HG03175 (cell line): Measurements from ENCODE around the gene SAFB2.
"Not testable (repeated sequence)": the region's sequence is repeated elsewhere in the genome, so short reads cannot be mapped to it uniquely, and the experiment has no call there.

ENCODE experiments used
- ATAC-seq: cut with Tn5 transposase; IDR thresholded peaks from one replicate; pipeline ENCODE4 v1.9.1; 2021; ENCODE audit warnings: mild to moderate bottlenecking, moderate library complexity; ENCODE audit not compliant: unreplicated experiment

Gene SAFB2

DNA sequence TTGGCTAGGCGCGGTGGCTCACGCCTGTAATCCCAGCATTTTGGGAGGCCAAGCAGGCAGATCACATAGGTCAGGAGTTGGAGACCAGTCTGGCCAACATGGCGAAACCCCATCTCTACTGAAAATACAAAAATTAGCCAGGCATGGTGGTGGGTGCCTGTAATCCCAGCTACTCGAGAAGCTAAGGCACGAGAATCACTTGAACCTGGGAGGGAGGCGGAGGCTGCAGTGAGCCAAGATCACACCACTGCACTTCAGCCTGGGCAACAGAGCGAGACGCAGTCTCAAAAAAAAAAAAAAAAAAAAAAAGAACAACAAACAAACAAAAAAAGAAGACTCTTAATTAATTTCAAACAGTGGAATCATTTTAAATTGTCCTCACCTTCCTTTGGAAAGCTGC lies 13.8 kb downstream of the SAFB2 start:
- ATAC-seq, result not testable (repeated sequence)

DNA sequence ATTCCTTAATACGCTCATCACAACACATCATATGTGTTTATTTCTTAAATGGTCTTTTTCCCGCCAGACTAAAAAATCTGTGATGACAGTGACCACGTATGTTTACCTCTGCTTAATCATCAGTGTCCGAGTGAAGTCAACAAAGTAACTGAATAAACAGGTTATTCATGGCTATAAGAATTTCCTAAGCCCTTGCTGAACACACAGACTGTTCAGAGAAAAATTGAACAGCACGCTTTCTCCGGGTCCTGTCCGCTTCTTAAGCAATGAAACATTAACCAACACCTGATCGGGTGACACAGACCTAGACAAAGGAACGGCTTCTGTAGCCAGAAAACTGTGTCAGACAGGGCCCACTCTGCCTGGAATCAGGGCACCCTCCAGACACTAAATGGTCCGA lies 14.3 kb downstream of the SAFB2 start:
- no peak for ATAC-seq

DNA sequence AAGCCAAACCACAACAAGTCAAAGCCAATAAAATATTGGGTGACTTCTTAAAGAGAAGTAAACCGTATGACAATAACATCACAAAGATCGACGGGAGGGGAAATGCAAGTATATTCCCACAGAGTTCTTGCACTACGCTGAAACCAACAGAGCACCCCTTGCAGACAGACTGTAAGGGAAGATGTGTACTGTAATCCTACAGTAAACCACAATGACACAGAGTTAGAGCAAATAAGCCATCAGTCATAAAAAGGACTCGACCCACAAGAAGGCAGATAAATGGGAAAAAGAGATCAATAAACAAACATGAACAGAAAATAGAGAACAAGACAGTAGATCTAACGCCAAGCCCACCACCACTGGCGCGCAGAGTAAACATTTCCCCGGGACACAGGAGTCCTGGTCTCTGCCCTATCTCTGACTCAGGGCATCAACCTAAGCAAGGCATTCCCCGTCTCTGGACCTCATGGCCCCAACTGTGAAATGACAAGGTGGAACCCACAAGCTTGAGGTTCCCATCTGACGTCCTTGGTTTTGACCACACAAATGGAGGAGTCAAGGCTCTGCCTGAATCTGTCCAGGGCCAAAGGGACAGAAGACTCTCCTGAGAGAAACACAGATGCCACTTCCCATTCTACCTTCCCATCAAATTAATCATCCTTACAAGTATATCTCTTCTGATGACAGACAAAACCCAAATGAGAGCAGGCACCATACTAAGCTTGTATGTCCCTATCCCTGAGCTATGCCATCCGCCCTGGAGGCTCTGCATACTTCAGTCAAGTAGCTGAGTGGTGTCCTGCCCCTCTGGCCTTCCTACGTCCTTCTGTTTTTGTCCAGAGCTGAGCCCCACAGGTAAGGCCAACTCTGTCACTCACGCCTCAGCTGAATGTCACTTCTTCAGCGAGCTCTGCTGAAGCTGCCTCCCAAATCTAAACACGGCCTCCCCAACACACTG lies 15.0 kb downstream of the SAFB2 start:
- ATAC-seq, result no peak

DNA sequence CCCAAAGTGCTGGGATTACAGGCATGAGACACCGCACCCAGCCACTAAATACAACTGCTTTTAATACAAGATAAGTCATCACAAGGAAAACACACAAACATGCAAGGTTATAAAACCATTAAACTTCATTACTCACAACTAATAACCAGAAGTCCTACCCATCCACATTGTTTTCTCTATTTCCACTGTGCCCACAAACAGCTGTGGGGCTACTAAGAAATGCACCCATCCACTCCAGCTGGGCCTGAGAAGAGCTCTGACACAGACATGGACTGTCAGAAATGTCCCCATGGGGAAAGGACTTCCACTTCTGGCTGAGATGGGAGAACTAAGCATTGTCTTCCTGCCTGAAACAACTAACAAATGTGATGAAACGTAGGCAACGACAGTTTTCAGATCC lies 17.2 kb downstream of the SAFB2 start:
- ATAC-seq, result no peak

DNA sequence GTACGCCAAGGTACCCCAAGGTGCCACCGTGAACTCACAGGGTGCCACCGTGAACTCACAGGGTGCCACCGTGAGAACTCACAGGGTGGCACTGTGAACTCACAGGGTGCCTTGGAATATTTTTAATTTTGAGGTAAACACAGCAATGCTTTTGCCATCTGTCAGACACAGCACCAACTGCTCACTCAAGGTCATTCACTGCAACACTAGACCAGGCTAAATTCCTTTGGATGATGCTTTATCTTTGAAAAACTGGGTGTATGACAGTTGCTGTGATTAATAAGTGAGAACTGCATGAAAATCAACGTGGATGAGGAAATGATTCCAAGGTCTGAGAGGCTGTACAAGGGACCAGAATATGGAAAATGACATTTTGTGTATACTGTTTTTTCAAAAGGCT lies 18.9 kb downstream of the SAFB2 start:
- no peak for ATAC-seq

DNA sequence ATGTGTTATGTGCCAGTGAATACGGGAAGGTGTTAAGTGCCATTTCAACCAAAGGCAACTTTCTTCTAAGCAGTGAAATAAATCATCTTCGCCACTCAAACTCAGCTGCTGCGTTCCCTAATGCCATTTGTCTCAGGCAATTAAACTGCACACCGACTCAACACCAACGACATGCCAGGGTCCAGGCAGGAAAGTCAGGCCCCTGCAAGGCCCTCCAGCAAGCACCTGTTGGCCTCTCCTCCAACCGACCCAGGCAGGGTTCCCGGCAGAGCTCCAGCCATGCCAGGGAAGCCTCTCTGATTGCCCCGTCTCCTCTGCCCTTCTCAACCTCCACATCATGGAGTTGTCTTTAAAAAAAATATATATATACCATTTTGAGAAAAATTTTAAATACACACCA lies 21.8 kb downstream of the SAFB2 start:
- no peak for ATAC-seq

DNA sequence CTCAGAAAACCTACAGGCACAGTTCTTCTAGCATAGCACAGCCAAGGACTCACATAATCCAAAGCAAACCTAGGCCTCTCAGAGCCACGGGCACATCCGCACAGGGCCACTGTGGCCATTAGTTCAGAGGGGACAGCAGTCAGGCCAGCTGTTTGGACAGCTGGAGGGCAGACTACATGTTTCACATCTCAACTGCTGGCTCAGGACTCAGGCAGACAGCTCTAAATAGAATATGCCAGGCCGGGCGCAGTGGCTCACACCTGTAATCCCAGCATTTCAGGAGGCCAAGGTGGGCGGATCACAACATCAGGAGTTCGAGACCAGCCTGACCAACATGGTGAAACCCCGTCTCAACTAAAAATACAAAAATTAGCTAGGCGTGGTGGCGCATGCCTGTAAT lies 26.8 kb downstream of the SAFB2 start:
- no peak for ATAC-seq

DNA sequence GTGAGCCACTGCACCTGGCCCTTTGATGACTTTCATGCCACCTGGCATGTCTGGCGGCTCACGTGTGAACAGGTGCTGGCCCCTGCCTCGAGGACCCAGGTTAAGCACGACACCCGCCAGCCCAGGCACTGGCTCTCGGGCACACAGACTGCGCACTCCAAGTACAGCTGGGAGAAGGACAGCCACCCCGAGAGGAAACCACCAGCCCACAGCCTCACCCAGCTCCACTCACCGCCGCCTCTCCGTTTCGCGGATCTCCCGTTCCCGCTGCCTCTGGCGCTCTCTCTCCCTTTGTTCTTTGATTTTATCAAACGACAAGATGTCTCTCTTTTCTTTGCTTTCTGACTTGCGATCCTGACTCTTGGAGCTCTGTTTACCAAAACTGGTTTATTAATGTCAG lies 27.4 kb downstream of the SAFB2 start:
- no peak for ATAC-seq

DNA sequence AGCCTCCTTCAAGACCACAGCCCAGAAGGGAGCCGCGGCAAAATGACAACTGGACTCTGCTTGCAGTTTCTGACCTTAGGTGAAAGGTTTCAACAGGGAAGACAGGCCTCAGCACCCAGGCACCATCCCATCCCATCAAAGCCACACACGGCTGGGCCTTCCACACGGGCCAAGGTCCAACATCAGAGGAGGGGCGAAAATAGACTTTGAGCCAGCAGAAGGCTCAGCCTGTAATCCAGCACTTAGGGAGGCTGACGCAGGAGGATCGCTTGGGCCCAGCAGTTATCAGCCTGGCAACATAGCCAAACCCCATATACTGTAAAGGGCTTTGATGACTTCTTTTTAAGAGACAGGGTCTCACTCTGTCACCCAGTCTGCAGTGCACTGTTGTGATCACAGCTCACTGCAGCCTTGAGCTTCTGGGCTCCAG lies 28.0 kb downstream of the SAFB2 start:
- no peak for ATAC-seq

DNA sequence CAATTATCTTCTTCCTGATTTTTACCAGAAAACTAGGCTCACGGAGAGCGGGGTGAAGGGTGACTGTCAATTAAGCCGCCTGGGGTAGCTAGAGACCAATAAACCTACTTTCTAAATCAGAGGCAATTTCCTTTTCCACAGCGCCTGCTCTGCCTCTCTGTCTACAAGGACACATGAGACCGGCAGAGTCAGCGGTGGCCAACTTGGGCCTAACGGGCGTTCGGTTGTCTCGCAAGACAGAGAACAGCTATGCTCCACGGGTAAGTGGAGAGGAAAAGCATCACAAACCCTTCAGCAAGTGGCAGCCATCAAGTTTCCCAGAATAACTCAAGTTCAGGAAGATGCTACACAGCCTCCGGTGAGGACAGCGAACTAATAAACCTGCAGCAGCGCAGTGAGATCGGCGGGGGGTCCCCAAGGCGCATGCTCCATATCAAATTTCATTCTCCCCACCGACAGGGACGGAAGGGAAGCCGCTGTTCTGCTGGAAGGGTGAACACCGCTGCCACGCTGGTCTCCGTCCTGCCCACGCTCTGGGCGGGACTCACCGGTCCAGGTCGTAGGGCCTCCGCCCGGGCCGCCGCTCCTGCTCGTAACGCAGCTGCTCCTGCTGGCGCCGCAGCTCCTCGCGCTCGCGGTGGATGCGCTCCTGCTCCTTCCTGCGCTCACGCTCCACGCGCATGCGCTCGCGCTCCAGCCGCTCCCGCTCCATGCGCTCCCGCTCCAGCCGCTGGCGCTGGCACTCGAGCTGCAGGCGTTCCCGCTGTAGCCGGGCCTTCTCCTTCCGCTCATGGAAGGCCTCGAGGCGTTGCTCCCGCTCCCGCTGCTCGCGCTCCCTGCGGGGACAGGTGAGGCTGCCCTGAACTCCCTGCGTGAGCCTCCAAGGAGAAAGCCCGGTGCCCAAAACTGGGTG lies 29.0 kb downstream of the SAFB2 start:
- ATAC-seq, result no peak

DNA sequence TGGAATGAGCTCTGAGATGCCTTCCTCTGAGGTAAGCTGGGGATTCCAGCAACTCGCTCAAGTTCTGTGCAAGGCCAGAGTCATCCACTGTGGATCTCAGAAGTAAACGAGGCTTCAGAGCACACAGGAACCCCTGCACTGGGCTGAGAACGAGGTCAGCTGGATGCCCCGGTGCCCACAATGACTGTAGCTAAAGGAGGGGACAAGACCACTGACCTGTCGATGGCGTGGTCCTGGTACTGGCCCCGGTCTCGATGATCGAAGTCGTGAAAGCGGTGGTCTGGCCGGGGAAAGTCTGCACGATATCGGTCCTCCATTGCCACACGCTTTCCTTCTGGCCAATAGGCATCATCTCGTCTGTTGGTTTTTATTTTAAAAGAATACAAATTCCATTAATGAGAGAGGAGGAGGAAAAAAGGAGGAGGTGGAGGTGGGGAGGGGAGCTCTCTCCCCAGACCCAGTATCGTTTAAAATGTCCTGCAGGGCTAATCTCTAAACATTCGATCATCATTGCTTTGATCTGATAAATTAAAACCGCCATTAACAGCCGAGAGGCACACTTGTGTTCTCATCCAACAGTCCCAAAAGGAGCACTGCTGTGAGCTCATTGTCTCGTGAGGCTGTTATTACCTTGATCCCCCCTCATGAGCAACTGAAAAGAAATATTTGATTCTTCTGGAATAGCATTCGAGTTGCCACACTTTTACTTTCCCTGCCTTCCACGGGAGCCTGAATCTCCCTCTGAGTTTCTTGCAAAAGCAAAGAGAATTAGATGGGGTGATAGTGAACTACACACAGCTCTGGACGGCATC lies 29.8 kb downstream of the SAFB2 start:
- no peak for ATAC-seq

DNA sequence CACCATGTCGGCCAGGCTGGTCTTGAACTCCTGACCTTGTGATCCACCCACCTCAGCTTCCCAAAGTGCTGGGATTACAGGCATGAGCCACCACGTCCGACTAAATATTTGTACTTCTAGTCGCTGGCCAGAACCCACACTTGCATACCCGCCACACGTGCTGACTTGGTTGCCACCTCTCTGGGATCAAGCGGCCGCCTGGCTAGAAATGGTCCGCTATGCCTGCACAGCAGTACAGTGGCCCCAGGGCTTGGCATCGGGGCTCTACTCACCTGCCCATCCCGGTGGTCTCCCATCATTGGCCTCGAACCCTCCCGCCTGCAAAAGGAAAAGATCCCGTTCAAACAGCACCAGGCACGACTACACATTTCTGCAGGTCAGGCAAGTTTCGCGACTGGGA lies 31.1 kb downstream of the SAFB2 start:
- no peak for ATAC-seq

DNA sequence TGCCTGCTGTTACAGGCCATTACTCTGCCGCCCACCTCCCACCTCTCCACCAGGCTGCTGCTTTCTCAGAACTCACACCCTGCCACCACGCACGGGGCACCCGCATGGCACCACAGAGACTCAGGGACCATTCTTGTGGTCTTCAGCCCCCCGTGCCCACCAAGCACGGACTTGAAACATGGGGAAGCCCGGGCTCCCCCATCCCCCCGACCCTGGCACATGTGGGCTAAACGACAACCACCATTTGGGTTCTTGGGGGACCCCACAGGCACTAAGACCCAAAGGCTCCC lies 31.8 kb downstream of the SAFB2 start:
- ATAC-seq, result no peak

DNA sequence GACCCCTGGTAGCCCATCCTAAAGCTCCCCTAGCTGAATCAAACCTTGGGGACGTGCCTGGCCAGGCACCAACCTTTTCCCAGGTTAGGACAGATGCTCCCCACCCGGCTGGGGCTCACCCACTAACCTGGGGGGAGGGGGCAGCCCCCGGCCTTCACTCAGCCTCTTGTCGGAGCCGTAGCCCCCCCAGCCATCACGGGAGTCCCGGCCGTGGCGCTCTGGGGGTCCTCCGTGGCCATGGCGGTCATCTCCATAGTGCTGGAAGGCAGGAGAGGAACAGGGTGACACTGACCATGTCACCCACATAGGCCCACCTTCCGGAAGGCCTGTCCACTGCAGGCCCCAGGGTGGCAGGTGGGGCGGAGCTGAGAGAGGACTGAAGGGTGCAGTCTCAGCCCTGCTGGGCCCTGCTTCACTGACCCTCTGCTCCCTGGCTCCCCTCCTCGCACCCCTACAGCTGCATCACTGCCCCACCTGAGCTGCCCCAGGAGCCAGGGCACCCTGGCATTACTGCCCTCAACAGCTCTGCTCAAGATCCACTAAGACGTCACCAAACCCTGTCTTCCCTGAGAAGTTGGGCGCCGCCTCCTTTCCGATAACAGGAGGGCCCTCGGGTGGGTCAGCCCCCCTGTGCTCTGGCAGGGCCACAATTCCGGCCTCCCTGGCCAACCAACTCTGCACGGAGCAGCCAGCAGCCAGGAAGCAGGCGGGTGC lies 32.3 kb downstream of the SAFB2 start:
- ATAC-seq, result no peak

DNA sequence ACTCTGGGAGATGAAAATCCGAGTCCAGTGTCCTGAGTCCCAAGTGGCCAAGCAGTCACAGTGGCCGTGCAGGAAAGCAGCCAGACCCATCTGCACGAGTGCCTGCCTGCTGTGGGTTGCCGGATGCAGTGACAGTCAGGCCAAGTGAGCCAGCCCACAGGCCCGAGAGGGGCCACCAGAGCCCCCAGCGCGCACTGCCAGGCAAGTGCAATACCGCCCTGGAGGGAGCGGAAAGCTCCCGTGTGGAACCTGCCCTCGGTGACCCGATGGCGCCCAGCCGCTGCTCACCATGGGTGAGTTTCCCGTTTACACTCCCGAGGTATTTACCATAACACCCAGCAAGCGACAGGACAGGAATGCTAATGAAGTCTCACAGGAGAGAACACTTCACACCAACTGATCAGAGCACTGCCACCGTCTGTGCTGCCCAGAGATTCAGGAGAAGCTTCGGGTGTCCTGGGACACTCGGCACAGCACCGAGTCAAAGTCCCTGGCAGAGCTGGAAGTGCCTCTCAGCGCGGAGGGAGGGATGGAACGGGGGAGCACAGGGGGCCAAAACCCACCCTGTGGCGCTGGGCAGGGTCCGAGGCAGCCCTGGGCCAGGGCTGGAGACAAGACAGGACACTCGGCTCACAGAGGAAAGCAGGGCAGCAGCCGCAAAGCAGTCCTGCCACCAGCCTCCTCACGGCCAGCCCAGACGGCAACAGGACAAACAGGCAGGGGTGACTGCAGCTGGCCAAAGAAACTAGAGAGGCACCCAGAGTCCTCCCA lies 33.5 kb downstream of the SAFB2 start:
- no peak for ATAC-seq

DNA sequence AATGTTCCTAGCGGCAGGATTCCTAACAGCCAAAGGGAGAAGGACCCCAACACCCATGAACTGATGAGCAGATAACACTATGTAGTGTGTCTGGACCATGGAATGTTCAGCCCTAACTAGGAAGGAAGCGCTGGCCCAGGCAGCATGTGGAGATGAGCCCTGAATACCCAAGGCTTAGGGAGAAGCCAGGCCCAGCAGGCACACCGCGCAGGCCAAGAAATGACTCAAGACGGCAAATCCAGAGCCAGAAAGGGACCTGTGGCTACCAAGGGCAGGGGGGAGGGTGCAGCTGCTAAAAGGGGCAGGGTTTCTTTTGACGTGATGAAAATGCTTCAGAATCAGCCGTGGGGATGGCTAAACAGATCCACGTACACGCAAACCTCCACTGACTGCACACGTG lies 34.1 kb downstream of the SAFB2 start:
- no peak for ATAC-seq

DNA sequence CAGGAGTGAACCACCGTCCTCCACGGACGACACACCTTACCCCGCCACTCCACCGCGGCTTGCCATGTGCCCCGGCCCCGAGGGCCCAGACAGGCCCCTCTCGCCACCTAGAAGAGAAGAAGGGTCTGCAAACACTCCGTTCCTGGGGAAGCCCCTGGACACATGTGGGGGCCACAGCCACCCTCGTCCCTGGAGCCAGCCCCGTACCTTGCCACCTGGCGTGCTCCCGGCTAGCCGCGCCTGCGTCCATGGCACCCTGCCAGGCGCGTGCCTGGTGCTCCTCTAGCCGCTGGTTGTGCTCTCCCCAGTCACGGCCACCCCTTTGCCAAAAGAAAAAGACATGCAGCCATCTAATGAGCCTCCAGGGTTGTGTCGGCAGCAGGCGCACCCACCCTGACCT lies 34.9 kb downstream of the SAFB2 start:
- ATAC-seq, result no peak

DNA sequence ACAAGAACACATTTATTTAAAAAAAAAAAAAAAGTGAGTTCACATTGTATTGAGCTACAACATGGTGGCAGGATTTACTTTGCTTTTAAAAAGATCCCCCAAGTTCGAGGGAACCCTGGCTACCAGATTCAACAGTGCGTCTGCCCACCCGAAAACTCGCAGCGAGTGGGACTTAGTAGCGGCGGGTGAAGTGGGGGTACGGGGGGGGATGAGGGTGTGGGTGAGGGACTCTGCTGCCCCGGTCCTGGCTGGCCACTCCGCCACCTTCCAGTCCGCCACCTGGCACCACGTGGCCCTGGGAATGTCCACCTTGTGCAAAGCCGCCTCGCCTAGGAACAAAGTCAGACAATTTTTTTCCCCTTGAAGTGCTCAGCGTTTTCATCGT lies 35.5 kb downstream of the SAFB2 start:
- ATAC-seq, result no peak

DNA sequence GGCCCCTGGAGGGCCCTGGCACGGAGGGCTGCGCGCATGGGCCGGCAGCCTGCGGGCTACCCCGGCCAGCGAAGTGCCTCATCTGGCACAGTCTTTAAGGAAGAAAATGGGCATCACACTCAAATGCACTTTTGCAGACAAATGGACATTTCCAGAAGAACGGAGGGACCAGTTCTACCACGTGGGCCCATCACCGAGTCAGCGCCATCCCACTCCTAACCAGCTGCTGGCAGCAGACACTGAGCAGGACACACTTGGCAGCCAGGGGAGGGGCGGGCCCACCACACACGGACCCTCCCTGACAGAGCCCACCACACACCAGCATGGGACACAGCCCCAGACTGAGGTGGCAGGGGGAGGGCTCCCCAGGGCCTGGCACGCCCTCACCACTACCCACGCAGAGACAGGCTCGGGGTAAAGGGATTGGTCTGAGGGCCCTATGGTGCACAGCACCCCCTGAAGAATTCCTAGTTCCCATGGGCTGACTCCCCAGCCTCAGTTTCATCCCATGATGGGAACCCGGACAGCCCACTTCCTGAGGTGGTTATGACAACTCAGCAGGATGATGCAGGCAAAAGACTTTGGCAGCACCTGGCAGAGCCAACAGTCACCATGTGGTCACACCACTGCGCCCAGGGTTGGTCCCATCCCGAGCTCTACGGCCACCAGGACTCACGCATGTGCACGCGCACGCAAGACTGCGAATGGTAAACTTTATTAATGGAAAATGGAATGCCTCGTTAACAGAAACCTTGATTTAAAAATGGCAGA lies 36.1 kb downstream of the SAFB2 start:
- no peak for ATAC-seq
